CD4-positive, alpha-beta memory T cell (primary cell): ENCODE data around the gene TSPO2. TPM values are rescaled to one million over a fixed set of nuclear protein-coding genes. Genes with fewer than 3 reads are reported as not detected.
"Not testable (repeated sequence)": the region's sequence is repeated elsewhere in the genome, so short reads cannot be mapped to it uniquely, and the experiment has no call there.

ENCODE experiments used
- CTCF ChIA-PET: fragments of 350-600 bp; sonication (Branson Sonifier 250); formaldehyde crosslinking; loops from one replicate; lab custom pipeline; 2021; ENCODE audit warnings: inconsistent platforms; ENCODE audit not compliant: partially characterized antibody; lab: Charles Lee
- POLR2A ChIA-PET: fragments of 350-600 bp; sonication (Branson Sonifier 250); formaldehyde crosslinking; loops from one replicate; lab custom pipeline; 2021; ENCODE audit not compliant: partially characterized antibody; lab: Charles Lee
- DNase-seq, 5 donors: peaks; one replicate each; pipeline versions ENCODE4 v3.0.0 to v3.0.0-alpha.2; 2020 to 2022; ENCODE audit warnings: mixed read lengths in 1 of 5
- H3K27ac ChIP-seq: one replicate; pipeline ENCODE4 v1.7.0; 2013; ENCODE audit warnings: low read depth, low read length
- H3K27me3 ChIP-seq: 2 replicates; pipeline ENCODE4 v1.7.0; 2013; ENCODE audit warnings: mild to moderate bottlenecking, low read length, moderate library complexity; ENCODE audit not compliant: insufficient read depth
- H3K36me3 ChIP-seq: 2 replicates; pipeline ENCODE4 v1.7.0; 2013; ENCODE audit warnings: mild to moderate bottlenecking, low read length, moderate library complexity; ENCODE audit not compliant: insufficient read depth
- H3K4me1 ChIP-seq: 2 replicates; pipeline ENCODE4 v1.7.0; 2013; ENCODE audit warnings: mild to moderate bottlenecking, low read length, moderate library complexity; ENCODE audit not compliant: insufficient read depth
- H3K4me3 ChIP-seq, 2 donors: one replicate each; pipeline ENCODE4 v1.7.0; 2013; ENCODE audit warnings: low read length in 2 of 2, mild to moderate bottlenecking in 1 of 2
- H3K9me3 ChIP-seq, 2 donors: one replicate each; pipeline ENCODE4 v1.7.0; 2013; ENCODE audit warnings: low read length in 2 of 2, control low read depth in 1 of 2; ENCODE audit not compliant: control insufficient read depth in 1 of 2
- H3K27ac Mint-ChIP-seq, 7 donors: one replicate each; pipeline ENCODE4 v1.8.0; 2020 to 2021; ENCODE audit warnings: mixed read lengths in 7 of 7, mild to moderate bottlenecking in 6 of 7, inconsistent platforms in 3 of 7, moderate library complexity in 3 of 7
- H3K27me3 Mint-ChIP-seq, 2 donors: one replicate each; pipeline ENCODE4 v1.8.0; 2020 to 2021; ENCODE audit warnings: mixed read lengths in 2 of 2
- H3K36me3 Mint-ChIP-seq, 2 donors: one replicate each; pipeline ENCODE4 v1.8.0; 2020 to 2021; ENCODE audit warnings: mixed read lengths in 2 of 2, inconsistent platforms in 1 of 2, mild to moderate bottlenecking in 1 of 2
- H3K4me1 Mint-ChIP-seq, 4 donors: one replicate each; pipeline ENCODE4 v1.8.0; 2020 to 2021; ENCODE audit warnings: mixed read lengths in 4 of 4, mild to moderate bottlenecking in 1 of 4
- H3K4me3 Mint-ChIP-seq, 8 donors: one replicate each; pipeline ENCODE4 v1.8.0; 2020 to 2021; ENCODE audit warnings: mixed read lengths in 8 of 8, mild to moderate bottlenecking in 7 of 8, moderate library complexity in 6 of 8, inconsistent platforms in 3 of 8
- H3K9me3 Mint-ChIP-seq, 8 donors: one replicate each; pipeline ENCODE4 v1.8.0; 2020 to 2021; ENCODE audit warnings: mixed read lengths in 8 of 8, mild to moderate bottlenecking in 5 of 8, inconsistent platforms in 3 of 8, moderate library complexity in 1 of 8
- intact Hi-C: fragments of 100-400 bp; cut with micrococcal nuclease; formaldehyde crosslinking; loops from one replicate; pipeline ENCODE4 v1.15.1; 2023
- polyA plus RNA-seq, 2 donors: library from polyadenylated mRNA; unstranded; fragments of 300-500 nt; fragmentation: Illumina TruSeq; gene quantifications; one replicate each; pipeline ENCODE4 v1.2.3, GENCODE V29; 2021
- total RNA-seq, 2 experiments: library from RNA; stranded (reverse); gene quantifications; one replicate each; pipeline ENCODE4 v1.2.3, GENCODE V29; 2021

Gene TSPO2
- total and polyA plus RNA-seq, 4 experiments from 2014 or later = not detected

- no peaks in the 10 kb centered on the region for H3K27me3 ChIP-seq
- Mint-ChIP-seq H3K27me3 (peaks cover 18 to 25% of the 10 kb centered on the region in 2 donors), H3K27ac (no peak overlapping the region), H3K36me3 (no peaks in the 10 kb centered on the region), H3K4me1 (no peaks in the 10 kb centered on the region), H3K9me3 (no peaks in the 10 kb centered on the region), H3K4me3 (no peak overlapping the region)
- no peaks in the 10 kb centered on the region for H3K9me3 ChIP-seq
- no peak overlapping the region for H3K4me3 ChIP-seq
- no peaks in the 10 kb centered on the region for H3K4me1 ChIP-seq
- H3K27ac ChIP-seq = no peak overlapping the region
- no peaks in the 10 kb centered on the region for H3K36me3 ChIP-seq
- no peak for DNase-seq
- intact Hi-C loops = no loop called here
- CTCF ChIA-PET = interaction anchor here (7.1 kb wide), 1 partner anchor 27 kb away, joined by 41 read pairs; no protein-coding TSS in a partner anchor
- POLR2A ChIA-PET = no interaction called here
Observed at GRCh38 chr6:41000248-41000647, 42.0 kb upstream of the TSPO2 start.

GRCh38 chr6:41002168-41002567 lies 40.1 kb upstream of the TSPO2 start:
- peaks cover 0 to 2% (median 0%) of the 10 kb centered on the region in 4 donors for H3K4me1 Mint-ChIP-seq
- intact Hi-C loops = no loop called here
- no peak overlapping the region for H3K4me3 ChIP-seq
- POLR2A ChIA-PET = no interaction called here
- no peaks in the 10 kb centered on the region for H3K9me3 ChIP-seq
- CTCF ChIA-PET = interaction anchor here (1.4 to 7.1 kb wide), 2 partner anchors 11 to 25 kb away, joined by 3 to 41 read pairs; no protein-coding TSS in a partner anchor
- no peak overlapping the region for H3K27ac ChIP-seq
- no peak overlapping the region for H3K4me3 Mint-ChIP-seq
- H3K27ac Mint-ChIP-seq = no peak overlapping the region
- no peaks in the 10 kb centered on the region for H3K36me3 Mint-ChIP-seq
- no peaks in the 10 kb centered on the region for H3K27me3 ChIP-seq
- H3K27me3 Mint-ChIP-seq = peaks cover 18 to 22% of the 10 kb centered on the region in 2 donors
- no peaks in the 10 kb centered on the region for H3K4me1 ChIP-seq
- no peaks in the 10 kb centered on the region for H3K36me3 ChIP-seq
- H3K9me3 Mint-ChIP-seq = no peaks in the 10 kb centered on the region
- DNase-seq = no peak

- H3K9me3 Mint-ChIP-seq, H3K4me3 Mint-ChIP-seq, H3K27me3 ChIP-seq, H3K4me1 Mint-ChIP-seq, H3K36me3 ChIP-seq, H3K9me3 ChIP-seq, H3K27ac ChIP-seq, H3K36me3 Mint-ChIP-seq, POLR2A ChIA-PET, H3K4me3 ChIP-seq, H3K4me1 ChIP-seq: not testable (repeated sequence)
- Mint-ChIP-seq H3K27ac (peak overlapping the region in 1 of 7 donors; percentile 14), H3K27me3 (peaks cover 11 to 18% of the 10 kb centered on the region in 2 donors)
- peak; percentile 44 to 61 (median 53) for DNase-seq
- intact Hi-C loops = loop anchor here (1.0 to 2.0 kb wide), 4 partner anchors 22 to 177 kb away; partner anchors contain the start of gene UNC5CL
- CTCF ChIA-PET = interaction anchor here (0.9 to 9.5 kb wide), 2 partner anchors 21 to 34 kb away, joined by 3 to 88 read pairs; no protein-coding TSS in a partner anchor
Observed at GRCh38 chr6:41006217-41006616, 36.0 kb upstream of the TSPO2 start.

- H3K27ac Mint-ChIP-seq, H3K9me3 ChIP-seq, H3K36me3 Mint-ChIP-seq, H3K9me3 Mint-ChIP-seq, H3K4me1 Mint-ChIP-seq, H3K36me3 ChIP-seq, POLR2A ChIA-PET, DNase-seq, H3K4me1 ChIP-seq, H3K27ac ChIP-seq, H3K4me3 ChIP-seq, H3K4me3 Mint-ChIP-seq, H3K27me3 ChIP-seq: not testable (repeated sequence)
- H3K27me3 Mint-ChIP-seq = peaks cover 11 to 13% of the 10 kb centered on the region in 2 donors
- intact Hi-C loops = loop anchor here (1.0 to 2.0 kb wide), 4 partner anchors 21 to 176 kb away; partner anchors contain the start of gene UNC5CL
- CTCF ChIA-PET = interaction anchor here (0.9 to 9.5 kb wide), 2 partner anchors 20 to 33 kb away, joined by 3 to 88 read pairs; no protein-coding TSS in a partner anchor
Observed at GRCh38 chr6:41006980-41007379, 35.3 kb upstream of the TSPO2 start.

GRCh38 chr6:41008011-41008410 lies 34.3 kb upstream of the TSPO2 start:
- Mint-ChIP-seq H3K4me3 (no peak overlapping the region), H3K9me3 (no peaks in the 10 kb centered on the region), H3K36me3 (peaks cover 0 to 4% of the 10 kb centered on the region in 2 donors), H3K27me3 (peaks cover 9 to 11% of the 10 kb centered on the region in 2 donors), H3K4me1 (peaks cover 0 to 2% (median 0%) of the 10 kb centered on the region in 4 donors), H3K27ac (no peak overlapping the region)
- H3K4me3 ChIP-seq = no peak overlapping the region
- H3K27ac ChIP-seq = no peak overlapping the region
- no peaks in the 10 kb centered on the region for H3K27me3 ChIP-seq
- no peak for DNase-seq
- CTCF ChIA-PET = interaction anchor here (0.8 to 9.5 kb wide), 7 partner anchors 9 to 60 kb away, joined by 3 to 88 read pairs (median 5); no protein-coding TSS in a partner anchor
- no peaks in the 10 kb centered on the region for H3K9me3 ChIP-seq
- intact Hi-C loops = no loop called here
- no peaks in the 10 kb centered on the region for H3K36me3 ChIP-seq
- POLR2A ChIA-PET = interaction anchor here (0.6 to 1.3 kb wide), 2 partner anchors 20 to 40 kb away, joined by 3 to 5 read pairs; no protein-coding TSS in a partner anchor
- no peaks in the 10 kb centered on the region for H3K4me1 ChIP-seq

GRCh38 chr6:41009669-41010068 lies 32.6 kb upstream of the TSPO2 start:
- Histone ChIP-seq H3K27ac (no peak overlapping the region), H3K27me3 (no peaks in the 10 kb centered on the region), H3K4me3 (no peak overlapping the region), H3K9me3 (no peaks in the 10 kb centered on the region), H3K36me3 (no peaks in the 10 kb centered on the region), H3K4me1 (no peaks in the 10 kb centered on the region)
- Mint-ChIP-seq H3K4me3 (no peak overlapping the region), H3K27ac (no peak overlapping the region), H3K9me3 (no peaks in the 10 kb centered on the region), H3K36me3 (peaks cover 0 to 4% of the 10 kb centered on the region in 2 donors), H3K27me3 (peaks cover 3 to 5% of the 10 kb centered on the region in 2 donors), H3K4me1 (peaks cover 0 to 2% (median 0%) of the 10 kb centered on the region in 4 donors)
- intact Hi-C loops = no loop called here
- POLR2A ChIA-PET = no interaction called here
- CTCF ChIA-PET = interaction anchor here (9.5 kb wide), 1 partner anchor 17 kb away, joined by 88 read pairs; no protein-coding TSS in a partner anchor
- no peak for DNase-seq

- H3K9me3 Mint-ChIP-seq = peaks cover 0 to 1% (median 0%) of the 10 kb centered on the region in 8 donors
- H3K27me3 Mint-ChIP-seq = peaks cover 2 to 4% of the 10 kb centered on the region in 2 donors
- H3K9me3 ChIP-seq = no peaks in the 10 kb centered on the region
- DNase-seq = no peak
- no peak overlapping the region for H3K27ac Mint-ChIP-seq
- peaks cover 0 to 11% of the 10 kb centered on the region in 2 donors for H3K36me3 Mint-ChIP-seq
- no peak overlapping the region for H3K4me3 Mint-ChIP-seq
- CTCF ChIA-PET = interaction anchor here (9.5 kb wide), 1 partner anchor 15 kb away, joined by 88 read pairs; no protein-coding TSS in a partner anchor
- POLR2A ChIA-PET = no interaction called here
- H3K36me3 ChIP-seq = no peaks in the 10 kb centered on the region
- no peaks in the 10 kb centered on the region for H3K27me3 ChIP-seq
- no peak overlapping the region for H3K27ac ChIP-seq
- H3K4me1 ChIP-seq = no peaks in the 10 kb centered on the region
- no peak overlapping the region for H3K4me3 ChIP-seq
- intact Hi-C loops = no loop called here
- H3K4me1 Mint-ChIP-seq = no peaks in the 10 kb centered on the region
Observed at GRCh38 chr6:41011673-41012072, 30.6 kb upstream of the TSPO2 start.
